ENCODE results near the gene EPB41L5. TPM values are rescaled to one million over a fixed set of nuclear protein-coding genes. Genes with fewer than 3 reads are reported as not detected.
"Not testable (repeated sequence)": the region's sequence is repeated elsewhere in the genome, so short reads cannot be mapped to it uniquely, and the experiment has no call there.

The EPB41L5 gene
- total RNA-seq, 1 donor from 2014 or later = 57.3 TPM

DNA sequence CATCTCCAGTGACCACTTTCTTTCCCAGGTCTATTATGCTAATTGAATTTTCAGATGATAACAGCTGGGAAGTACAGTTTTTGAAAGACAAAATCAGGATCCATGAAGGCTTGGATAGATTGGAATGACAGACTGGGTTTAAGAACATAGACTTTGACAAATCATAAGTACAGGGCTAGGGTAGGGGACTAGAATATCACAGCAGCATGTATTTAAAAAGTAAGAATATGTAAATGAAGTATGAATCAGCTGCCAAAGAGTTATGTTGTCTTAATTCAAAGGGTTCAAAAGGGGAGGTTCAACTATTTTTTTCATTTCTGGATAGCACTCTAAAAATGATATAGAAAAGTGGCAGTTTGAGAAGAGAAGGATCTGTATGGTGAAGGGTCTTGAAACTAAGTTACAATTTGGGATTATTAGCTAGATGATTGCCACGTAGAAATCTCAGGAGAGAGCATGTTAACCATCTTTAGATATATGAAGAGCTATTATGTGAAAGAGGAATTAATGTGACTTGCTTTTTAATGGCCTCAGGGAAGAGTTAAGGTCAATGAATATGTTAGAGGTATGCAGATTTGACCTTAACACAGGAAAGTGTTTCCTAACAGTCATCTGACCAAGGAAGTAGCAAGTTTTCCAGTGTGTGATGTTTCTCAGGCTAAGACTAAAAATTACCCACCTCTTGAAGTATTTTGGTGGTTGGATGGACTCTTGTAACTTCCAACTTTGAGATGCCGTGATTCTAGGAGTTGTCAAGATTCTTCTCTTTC is 128.6 kb downstream of the EPB41L5 start:
- peak; percentile 27 for DNase-seq (ENCODE audit: low read depth)

DNA sequence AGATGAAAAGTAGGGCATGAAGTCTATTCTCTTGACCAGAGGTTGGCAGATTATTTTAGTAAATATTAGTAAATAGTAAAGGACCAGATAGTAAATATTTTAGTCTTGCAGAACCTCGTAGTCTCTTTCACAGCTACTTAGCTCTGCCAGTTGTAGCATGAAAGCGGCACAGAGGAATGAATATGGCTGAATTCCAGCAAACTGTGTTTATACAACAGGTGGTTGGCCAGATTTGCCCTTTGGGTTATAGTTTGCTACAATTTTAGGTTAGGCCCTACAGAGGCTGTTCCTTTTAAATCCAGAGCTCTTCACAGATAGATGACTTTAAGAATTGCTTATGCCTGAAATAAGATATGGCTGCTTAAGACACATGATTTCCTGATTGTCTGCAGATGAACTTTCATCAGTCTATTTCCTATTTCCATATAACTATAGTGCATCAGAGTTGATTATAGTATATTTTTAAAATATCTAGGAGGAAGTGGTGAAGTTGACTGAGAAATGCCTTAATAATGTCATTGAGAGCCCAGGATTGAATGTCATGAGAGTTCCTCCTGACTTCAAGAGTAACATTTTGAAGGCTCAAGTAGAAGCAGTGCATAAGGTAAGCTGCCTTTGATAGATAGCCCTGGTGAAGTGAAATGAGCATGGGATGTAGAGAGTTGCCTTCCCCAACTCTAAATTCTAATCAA is 129.8 kb downstream of the EPB41L5 start:
- DNase-seq (ENCODE audit: low read depth) = no peak

DNA sequence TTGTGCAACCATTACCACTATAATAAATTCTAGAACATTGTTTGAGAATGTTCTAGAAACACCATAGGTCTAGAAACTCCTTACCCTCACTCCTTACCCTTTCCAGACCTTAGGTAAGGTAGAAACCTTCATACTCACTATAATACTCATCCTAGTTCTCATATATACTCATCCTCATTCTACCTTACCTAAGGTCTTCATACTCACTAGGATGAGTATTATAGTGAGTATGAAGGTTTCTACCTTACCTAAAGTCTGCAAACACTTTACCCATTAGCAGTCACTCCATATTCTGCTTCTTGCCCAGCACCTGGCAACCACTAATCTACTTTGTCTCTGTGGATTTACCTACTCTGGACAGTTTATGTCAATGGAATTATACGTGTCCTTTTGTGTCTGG is 135.4 kb downstream of the EPB41L5 start:
- DNase-seq (ENCODE audit: low read depth) = no peak

DNA sequence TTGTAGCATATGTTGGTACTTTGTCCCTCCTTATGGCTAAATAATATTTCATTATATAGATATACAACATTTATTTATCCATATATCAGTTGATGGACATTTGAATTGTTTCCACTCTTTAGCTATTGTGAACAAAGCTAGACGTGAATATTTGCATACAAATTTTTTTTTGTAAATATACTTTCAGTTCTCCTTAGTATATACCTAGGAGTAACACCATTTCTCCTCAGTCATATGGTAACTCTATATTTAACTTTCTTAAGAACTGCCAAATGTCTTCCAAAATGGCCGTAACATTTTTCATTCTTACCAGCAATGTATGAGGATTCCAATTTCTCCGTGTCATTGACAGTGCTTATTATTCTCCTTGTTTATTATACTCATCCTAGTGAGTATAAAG is 135.8 kb downstream of the EPB41L5 start:
- no peak for DNase-seq (ENCODE audit: low read depth)

DNA sequence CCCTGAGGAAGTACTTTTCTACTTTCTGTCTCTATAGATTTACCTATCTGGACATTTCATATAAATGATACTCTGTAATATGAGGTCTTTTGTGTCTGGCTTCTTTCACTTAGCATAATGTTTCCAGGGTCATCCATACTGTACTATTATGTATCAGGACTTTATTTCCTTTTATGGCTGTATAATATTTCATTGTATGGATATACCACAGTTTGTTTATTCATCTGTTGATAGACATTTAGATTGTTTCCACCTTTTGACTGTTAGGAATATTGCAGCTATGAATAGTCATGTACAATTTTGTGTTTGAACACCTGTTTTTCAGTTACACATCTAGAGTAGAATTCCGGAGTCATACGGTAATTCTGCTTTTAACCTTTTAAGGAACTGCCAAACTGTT is 136.5 kb downstream of the EPB41L5 start:
- DNase-seq (ENCODE audit: low read depth) = no peak

DNA sequence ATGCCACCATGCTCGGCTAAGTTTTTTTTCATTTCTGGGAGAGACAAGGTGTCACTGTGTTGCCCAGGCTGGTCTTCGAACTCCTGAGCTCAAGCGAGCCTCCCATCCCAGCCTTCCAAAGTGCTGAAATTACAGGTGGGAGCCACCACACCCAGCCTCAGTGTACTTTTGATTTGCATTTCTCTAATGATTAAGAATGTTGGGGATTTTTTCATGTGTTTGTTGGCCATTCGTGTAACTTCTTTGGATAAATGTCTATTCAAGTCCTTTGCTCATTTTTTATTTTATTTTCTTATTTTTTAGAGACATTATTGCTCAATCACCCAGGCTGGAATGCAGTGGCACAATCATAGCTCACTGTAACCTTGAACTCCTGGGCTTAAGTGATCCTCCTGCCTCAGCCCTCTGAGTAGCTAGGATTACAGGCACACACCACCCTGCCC is 137.2 kb downstream of the EPB41L5 start:
- no peak for DNase-seq (ENCODE audit: low read depth)

DNA sequence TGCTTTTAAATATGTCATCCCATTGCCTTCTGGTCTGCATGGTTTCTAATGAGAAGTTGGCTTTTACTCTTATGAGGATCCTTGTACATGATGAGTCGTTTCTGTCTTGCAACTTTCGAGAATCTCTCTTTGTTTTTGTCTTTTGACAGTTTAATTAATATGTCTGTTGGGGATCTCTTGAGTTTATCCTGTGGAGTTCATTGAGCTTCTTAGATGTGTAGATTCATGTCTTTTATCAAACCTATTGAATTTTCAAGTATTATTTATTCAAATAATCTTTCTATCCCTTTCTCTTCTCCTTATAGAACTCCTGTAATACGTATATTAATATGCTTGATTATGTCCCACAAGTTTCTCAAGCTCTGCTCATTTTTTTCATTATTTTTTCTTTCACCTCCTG is 142.4 kb downstream of the EPB41L5 start:
- DNase-seq (ENCODE audit: low read depth) = no peak

DNA sequence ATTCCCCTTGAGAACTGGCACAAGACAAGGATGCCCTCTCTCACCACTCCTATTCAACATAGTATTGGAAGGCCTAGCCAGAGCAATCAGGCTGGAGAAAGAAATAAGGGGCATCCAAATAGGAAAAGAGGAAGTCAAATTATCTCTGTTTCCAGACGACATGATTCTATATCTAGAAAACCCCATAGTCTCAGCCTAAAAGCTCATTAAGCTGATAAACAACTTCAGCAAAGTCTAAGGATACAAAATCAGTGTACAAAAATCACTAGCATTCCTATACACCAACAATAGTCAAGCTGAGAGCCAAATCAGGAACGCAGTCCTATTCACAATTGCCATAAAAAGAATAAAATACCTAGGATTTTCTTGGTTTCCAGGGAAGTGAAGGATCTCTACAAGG is 145.8 kb downstream of the EPB41L5 start:
- not testable (repeated sequence) for DNase-seq (ENCODE audit: low read depth)

DNA sequence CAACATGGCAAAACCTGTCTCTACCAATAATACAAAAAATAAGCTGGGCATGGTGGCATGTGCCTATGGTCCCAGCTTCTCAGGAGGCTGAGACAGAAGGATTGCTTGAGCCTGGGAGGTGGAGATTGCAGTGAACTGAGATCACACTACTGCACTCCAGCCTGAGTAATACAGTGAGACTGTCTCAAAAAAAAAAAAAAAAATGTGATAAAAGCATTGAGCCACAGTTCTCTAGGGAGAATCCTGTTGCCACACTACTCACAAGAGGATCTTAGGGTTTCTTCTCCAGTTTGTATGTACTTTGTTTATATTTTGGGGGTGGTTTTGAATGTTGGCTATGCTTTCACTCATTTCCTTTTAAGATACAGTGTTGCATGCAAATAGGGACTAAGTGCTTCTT is 148.3 kb downstream of the EPB41L5 start:
- no peak for DNase-seq (ENCODE audit: low read depth)

DNA sequence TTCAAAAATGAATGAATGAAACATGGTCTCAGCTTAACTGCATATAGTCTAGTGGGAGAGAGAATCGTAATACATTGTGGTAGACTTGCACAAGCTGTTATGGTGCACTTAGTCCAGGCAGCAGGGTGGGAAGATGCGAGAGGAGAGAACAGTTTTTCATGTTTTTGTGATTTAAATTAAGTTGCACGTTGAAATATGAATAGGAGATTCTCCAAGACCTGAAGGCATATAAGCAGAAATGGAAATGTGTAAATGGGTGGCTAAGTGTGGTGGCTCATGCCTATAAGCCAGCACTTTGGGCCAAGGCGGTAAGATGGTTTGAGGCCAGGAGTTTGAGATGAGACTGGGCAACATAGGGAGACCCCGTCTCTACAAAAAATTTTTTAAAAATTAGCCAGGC is 149.8 kb downstream of the EPB41L5 start:
- no peak for DNase-seq (ENCODE audit: low read depth)

DNA sequence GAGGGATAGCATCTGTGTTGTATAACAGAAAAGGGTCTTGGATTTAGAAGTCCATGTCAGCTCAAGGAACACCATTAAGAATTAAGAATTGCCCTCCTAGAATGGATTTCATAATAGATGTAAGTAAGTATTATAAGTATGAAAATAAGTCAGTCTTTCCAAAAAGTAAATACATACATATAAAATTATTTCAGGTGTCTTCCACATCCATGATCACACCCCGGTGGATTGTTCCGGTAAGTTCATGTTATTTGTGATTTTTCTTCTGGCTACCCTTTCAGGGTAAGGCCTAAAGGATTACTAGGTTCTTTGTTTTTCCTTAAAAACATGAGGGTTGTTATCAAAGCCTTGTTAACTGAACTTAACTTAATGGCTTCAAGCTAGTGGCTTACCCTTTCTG is 154.4 kb downstream of the EPB41L5 start:
- DNase-seq (ENCODE audit: low read depth) = no peak

DNA sequence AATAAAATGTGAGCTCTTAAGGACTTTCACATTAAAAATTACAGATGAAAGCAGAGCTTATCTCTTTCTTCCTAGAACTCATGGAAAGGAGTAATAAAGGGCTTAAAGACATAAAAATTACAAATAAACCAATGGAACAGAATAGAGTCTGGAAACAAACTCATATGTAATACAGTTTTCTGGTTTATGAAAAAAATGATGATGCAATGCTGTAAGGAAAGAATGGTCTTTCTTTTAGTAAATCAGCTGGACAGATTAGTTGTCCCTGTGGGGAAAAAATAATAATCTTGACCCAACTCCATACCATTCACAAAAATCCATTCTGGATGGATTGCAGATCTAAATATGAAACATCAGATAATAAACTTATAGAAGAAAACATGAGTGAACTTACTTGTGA is 156.1 kb downstream of the EPB41L5 start:
- DNase-seq (ENCODE audit: low read depth) = no peak

DNA sequence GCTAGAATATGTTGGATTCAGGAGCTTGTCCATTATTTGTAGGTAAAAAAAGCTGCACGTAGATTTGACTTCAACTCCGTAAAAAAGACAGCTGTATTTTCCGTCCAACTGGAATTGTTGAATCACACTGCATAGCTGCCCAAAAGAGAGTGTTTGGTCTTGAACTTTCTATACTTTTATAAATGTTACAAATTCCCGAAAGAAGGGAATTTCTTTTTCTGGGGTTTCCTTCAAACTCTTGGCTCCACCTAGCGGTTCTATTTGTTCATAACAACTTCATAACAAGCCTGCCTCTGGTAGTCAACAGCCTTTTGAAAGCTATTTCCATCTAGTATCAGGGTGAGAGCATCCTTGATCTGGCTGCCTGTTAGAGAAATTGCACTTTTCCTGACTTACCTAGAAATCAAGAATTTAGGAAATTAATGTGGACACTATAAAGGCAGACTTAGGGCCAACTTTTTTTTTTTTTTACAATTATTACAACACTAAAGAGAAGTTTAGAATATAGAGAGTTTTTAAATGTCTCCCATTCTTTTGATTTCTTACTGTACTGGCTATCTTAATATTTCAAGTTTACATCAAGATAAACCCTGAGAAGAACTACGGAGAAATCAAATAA is 162.2 kb downstream of the EPB41L5 start:
- peak; percentile 61 for DNase-seq (ENCODE audit: low read depth)

DNA sequence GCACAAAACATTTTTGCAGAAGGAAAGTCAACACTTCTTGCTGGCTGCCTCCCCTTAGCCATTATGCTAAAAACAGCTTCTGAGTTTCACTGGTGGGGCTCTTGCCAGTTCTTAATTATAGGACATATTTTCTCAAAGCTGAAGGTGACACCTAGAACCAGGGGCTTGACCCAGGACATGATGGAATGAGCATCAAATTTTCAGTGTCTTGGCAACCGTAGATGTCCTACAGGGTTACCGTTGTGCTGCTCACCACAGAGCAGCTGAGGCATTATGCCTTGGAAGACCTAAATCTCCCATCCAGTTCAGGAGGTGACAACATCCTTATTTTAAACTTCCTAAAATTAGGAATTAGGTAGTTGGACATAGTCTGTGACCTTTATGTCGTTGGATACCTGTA is 163.6 kb downstream of the EPB41L5 start:
- no peak for DNase-seq (ENCODE audit: low read depth)

DNA sequence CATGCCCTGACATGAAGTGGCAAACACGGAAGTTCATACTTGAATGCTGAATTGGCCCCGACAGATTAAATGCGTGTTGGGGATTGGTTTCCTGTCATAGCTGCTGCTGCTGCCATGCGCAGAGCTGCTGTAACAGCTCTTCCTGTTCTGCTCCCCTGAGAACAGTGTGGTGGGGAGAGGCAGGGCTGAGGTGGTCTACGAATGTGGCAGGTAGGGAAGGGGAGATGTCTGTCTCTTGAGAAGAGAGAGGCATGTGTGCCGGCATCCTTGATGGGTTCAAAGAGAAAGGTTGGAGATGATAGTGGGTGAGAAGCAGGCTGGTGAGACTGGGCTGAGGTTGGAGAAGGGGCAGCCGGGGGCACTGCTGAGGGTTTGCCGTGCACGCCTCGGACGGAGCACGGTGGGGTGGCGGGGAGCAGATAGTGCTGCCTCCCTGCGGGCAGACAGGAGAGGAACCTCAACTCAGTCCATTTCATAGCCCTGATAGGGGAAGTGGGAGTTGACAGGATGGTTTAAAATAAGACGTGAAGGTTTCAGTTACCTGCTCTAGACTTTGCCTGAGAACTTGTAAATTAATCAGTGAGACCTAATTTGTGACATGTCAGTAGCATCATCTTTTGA is 164.2 kb downstream of the EPB41L5 start:
- DNase-seq (ENCODE audit: low read depth) = no peak

DNA sequence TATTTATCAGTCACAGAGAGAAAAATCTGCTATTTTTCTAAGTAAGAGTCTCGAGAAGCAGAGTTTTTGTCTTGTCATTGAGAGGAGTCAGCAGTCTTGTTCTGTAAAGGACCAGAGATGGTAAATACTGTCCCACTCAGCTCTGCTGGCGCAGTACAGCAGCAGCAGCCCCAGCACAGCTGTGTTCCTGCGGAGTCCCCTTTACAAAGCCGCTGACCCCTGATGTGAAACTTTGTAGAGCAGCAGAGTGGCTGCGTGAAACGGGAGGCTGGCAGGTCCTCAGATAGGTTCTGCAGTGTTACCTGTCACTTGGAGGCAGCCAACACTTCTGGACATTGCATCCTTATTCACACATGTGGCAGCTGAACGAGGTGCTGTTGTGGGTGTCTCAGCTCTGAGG is 165.1 kb downstream of the EPB41L5 start:
- no peak for DNase-seq (ENCODE audit: low read depth)

DNA sequence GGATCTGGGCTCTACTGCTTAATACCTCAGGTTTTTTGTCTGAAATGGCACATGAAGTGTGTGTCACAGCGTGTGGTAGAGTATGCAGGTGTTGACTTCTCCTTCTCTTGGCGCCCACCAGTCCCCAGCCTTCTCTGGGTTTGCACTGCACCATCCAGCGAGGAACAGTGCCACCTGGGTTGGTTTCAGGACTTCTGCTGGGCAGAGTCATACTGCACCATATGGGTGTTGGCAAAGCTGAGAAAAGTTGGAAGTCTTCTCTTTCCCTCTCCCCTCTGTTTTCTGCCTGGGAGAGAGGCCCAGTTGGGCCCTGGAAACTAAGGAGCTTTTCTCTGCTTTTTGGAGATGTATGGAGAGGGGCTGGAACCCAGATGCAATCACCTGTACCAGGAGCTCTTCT is 166.5 kb downstream of the EPB41L5 start:
- DNase-seq (ENCODE audit: low read depth) = no peak

DNA sequence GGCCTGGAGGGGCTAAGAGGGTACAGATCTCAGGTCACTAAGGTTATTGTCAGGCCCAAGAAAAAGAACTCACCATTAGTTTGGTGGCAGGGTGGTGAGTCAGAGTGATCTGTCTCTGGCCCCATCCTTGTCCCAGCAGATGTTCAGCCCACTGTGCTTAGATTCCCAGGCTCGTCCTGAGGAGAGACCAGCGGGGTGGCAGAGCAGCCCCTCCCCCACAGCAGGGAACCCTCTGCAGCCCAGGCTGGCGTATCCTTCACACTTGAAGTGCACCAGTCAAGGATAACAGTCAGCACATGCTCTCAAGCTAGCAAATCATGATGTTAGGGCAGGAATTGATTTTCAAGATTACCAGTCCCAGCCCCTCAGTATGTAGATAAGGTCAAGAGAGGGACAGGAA is 167.2 kb downstream of the EPB41L5 start:
- no peak for DNase-seq (ENCODE audit: low read depth)

DNA sequence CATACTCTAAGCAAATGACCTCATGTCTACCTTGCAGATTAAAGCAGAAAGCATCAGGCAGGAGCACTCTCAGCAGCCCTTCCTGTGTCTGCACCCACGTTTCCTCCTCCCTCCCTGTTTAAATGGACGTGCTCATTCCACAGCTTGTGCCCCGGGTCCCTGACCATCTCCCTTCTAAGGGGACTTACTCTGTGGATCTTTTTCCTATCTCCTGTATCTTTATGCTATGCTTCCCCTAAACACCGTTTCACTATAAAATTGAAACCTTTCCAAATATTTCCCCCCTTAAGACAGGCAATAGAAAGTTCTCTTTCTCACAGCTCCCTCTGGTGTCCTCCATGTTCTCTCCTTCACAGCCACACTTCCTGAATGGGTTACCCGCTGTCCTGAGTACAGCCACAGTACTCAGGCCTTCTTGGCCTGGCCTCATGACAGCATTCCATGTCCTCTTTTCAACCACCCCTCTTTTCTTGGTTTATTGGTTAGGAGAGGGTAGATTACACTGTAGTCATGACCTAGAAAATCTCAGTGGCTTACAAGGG is 169.2 kb downstream of the EPB41L5 start:
- DNase-seq (ENCODE audit: low read depth) = no peak

DNA sequence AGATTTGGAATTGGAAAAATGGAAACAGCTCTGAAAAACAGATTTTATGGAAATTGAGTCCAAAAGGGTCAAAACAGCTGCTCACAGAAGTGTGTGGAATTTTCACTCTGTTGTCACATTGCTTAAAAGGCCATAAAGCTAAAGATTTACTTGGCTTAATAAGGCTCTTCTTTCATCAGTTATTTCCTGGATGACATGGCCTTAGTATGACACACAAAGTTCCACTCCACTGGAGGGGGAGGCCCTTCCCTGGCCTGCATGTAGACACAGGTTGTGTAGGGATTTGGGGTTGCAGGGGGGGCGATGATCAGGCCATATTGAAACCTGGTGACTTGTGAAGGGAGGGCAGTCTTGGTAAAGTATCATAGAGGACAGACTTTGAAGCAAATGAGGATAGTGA is 176.3 kb downstream of the EPB41L5 start:
- DNase-seq (ENCODE audit: low read depth) = peak; percentile 28

DNA sequence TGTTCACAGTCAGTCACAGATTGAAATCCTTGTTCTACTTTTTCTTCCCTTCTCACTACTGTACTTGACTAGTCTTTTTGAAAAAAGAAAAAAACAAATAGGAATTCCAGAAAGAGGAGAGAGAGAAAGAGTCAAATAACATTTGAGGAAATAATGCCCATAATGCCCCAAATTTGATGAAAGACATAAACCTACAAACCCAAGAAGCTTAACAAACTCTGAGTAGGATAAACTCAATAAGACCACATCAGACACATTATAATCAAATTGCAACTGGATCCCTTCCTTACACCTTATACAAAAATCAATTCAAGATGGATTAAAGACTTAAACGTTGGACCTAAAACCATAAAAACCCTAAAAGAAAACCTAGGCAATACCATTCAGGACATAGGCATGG is 179.4 kb downstream of the EPB41L5 start:
- DNase-seq (ENCODE audit: low read depth) = no peak

DNA sequence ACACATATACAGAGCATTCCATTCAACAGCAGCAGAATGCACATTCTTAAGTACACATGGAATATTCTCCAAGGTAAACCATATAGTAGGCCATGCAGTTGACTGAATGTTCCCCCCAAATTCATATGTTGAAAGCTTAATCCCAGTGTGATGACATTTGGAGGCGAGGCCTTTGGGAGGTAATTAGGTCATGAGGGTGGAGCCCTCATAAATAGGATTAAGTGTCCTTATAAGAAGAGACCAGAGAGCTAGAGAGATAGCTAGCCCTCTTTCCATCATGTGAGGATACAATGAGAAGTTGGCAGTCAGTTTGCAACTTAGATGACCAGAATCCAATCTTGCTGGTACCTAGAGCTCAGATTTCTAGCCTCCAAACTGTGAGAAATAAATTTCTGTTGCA is 182.7 kb downstream of the EPB41L5 start:
- no peak for DNase-seq (ENCODE audit: low read depth)
